ENCODE measurements around the gene CDCA7.
"Not testable (repeated sequence)": the region's sequence is repeated elsewhere in the genome, so short reads cannot be mapped to it uniquely, and the experiment has no call there.

DNA sequence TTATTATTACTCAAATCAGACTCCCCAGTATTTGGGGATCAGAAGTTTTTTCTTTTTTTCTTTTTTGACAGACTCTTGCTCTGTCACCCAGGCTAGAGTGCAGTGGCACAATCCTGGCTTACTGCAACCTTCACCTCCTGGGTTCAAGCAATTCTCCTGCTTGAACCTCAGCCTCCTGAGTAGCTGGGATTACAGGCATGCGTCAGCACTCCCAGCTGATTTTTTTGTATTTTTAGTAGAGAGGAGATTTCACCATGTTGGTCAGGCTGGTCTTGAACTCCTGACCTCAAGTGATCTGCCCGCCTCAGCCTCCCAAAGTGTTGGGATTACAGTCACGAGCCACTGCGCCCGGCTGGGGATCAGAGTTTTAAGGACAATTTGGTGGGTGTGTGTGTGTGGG, 45.3 kb upstream of the CDCA7 start:
- TF ChIP-seq, protein P1, sequence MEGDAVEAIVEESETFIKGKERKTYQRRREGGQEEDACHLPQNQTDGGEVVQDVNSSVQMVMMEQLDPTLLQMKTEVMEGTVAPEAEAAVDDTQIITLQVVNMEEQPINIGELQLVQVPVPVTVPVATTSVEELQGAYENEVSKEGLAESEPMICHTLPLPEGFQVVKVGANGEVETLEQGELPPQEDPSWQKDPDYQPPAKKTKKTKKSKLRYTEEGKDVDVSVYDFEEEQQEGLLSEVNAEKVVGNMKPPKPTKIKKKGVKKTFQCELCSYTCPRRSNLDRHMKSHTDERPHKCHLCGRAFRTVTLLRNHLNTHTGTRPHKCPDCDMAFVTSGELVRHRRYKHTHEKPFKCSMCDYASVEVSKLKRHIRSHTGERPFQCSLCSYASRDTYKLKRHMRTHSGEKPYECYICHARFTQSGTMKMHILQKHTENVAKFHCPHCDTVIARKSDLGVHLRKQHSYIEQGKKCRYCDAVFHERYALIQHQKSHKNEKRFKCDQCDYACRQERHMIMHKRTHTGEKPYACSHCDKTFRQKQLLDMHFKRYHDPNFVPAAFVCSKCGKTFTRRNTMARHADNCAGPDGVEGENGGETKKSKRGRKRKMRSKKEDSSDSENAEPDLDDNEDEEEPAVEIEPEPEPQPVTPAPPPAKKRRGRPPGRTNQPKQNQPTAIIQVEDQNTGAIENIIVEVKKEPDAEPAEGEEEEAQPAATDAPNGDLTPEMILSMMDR (IDR thresholded peaks at IDR 0.05; ENCODE audit: low read depth, low read length, missing input control): not testable (repeated sequence)
- TF ChIP-seq, protein P2, sequence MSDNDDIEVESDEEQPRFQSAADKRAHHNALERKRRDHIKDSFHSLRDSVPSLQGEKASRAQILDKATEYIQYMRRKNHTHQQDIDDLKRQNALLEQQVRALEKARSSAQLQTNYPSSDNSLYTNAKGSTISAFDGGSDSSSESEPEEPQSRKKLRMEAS (IDR thresholded peaks at IDR 0.05): not testable (repeated sequence)
